ENCODE results near the gene NOD2. TPM values are rescaled to one million over a fixed set of nuclear protein-coding genes. Genes with fewer than 3 reads are reported as not detected.

Gene NOD2
- total RNA-seq, 6 donors from 2014 or later, result 8.5 to 27.2 (median 11.2) TPM

- Histone ChIP-seq H3K27ac (peak within 1 kb of the TSS; percentile 58 to 88 (median 83)), H3K9me3 (no peaks in the 10 kb centered on the region), H3K4me1 (peaks cover 8 to 49% (median 12%) of the 10 kb centered on the region in 4 donors), H3K27me3 (no peaks in the 10 kb centered on the region), H3K36me3 (no peaks in the 10 kb centered on the region), H3K4me3 (peak within 1 kb of the TSS in 3 of 4 donors; percentile 36 to 49 (median 41))
- TF ChIP-seq POLR2A (IDR thresholded peaks at IDR 0.05) (peak in 2 of 4 donors; percentile 37 to 66), CTCF (IDR thresholded peaks at IDR 0.05) (no peak), EP300 (IDR thresholded peaks at IDR 0.05) (no peak), POLR2AphosphoS5 (IDR thresholded peaks at IDR 0.05) (peak; percentile 23 to 62)
- peak; percentile 29 to 76 for DNase-seq
- WGBS, 2 donors, result 68 to 77% methylated on average over 10 to 16 of the region's 16 CpGs
- ATAC-seq (ENCODE audit: low FRiP score in 2 of 2), result peak; percentile 28 to 75
Observed at GRCh38 chr16:50681021-50681885, 12.2 kb upstream of the NOD2 start, which contains the start of gene SNX20. Gene SNX20, minus strand, starts transcription at chr16:50681312. Its CDS starts 3,786 bp downstream, at chr16:50677526.

- WGBS, 2 donors, result 58 to 70% methylated on average over 8 to 13 of the region's 14 CpGs
- ATAC-seq (ENCODE audit: low FRiP score in 2 of 2), result peak; percentile 16 to 60
Observed at GRCh38 chr16:50683689-50684374, 9.6 kb upstream of the NOD2 start.

GRCh38 chr16:50684823-50685461 lies 8.5 kb upstream of the NOD2 start:
- H3K4me1 ChIP-seq, result peaks cover 9 to 33% (median 14%) of the 10 kb centered on the region in 4 donors
- no peak overlapping the region for H3K4me3 ChIP-seq
- peak overlapping the region; percentile 36 to 77 (median 56) for H3K27ac ChIP-seq
- no peaks in the 10 kb centered on the region for H3K27me3 ChIP-seq
- no peaks in the 10 kb centered on the region for H3K36me3 ChIP-seq
- peak in 1 of 2 donors; percentile 59 for ATAC-seq (ENCODE audit: low FRiP score in 2 of 2)
- WGBS, 2 donors, result 67 to 72% methylated on average over 11 of the region's 11 CpGs
- no peaks in the 10 kb centered on the region for H3K9me3 ChIP-seq
- no peak for DNase-seq
- TF ChIP-seq EP300 (IDR thresholded peaks at IDR 0.05), result no peak
- no peak for TF ChIP-seq POLR2AphosphoS5 (IDR thresholded peaks at IDR 0.05)
- TF ChIP-seq CTCF (IDR thresholded peaks at IDR 0.05), result no peak
- no peak for TF ChIP-seq POLR2A (IDR thresholded peaks at IDR 0.05)

More at GRCh38 chr16:50683689-50684374, 9.6 kb upstream of the NOD2 start:
- Histone ChIP-seq H3K4me1 (peaks cover 12 to 42% (median 13%) of the 10 kb centered on the region in 4 donors), H3K4me3 (no peak overlapping the region), H3K27ac (peak overlapping the region; percentile 32 to 61 (median 44)), H3K27me3 (no peaks in the 10 kb centered on the region), H3K36me3 (no peaks in the 10 kb centered on the region), H3K9me3 (no peaks in the 10 kb centered on the region)
- TF ChIP-seq EP300 (IDR thresholded peaks at IDR 0.05) (no peak), POLR2AphosphoS5 (IDR thresholded peaks at IDR 0.05) (peak in 1 of 2 donors; percentile 9)
- peak in 1 of 2 donors; percentile 68 for DNase-seq

DNA sequence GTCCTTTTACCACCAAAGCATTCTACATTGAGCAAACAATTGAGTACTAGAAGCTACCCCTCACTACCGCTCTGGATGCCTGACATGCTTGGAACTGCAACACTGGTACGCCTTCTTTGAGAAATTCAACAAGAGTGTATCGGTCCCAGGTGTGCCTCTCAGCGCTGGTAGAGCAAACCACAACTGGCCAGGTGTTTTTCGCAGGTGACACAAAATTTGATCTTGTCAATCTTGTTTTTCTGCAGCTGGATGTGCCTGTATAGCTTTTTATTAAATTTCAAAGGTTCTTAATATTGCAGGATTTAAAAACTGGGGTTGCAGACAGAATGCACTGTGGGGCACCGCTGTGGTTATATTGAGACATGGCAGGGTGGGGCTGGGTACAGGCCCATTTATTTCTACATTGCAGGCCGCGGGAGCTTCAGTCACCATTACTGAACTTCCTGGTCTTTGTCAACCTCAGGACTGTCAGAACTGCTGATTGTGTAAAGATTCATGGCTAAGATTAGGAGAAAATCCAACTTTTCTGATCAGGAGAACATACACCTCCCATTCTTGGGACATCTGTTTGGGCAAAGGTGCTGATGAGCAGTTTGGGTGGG lies 7.8 kb upstream of the NOD2 start:
- 73 to 78% methylated on average over 8 of the region's 8 CpGs for WGBS, 2 donors
- ATAC-seq (ENCODE audit: low FRiP score in 2 of 2) (peak; percentile 36 to 70), DNase-seq (peak in 1 of 2 donors; percentile 70)
- no peaks in the 10 kb centered on the region for H3K27me3 ChIP-seq
- H3K27ac ChIP-seq, result peak overlapping the region; percentile 30 to 77 (median 62)
- no peaks in the 10 kb centered on the region for H3K9me3 ChIP-seq
- H3K4me1 ChIP-seq, result peaks cover 9 to 29% (median 14%) of the 10 kb centered on the region in 4 donors
- H3K36me3 ChIP-seq, result no peaks in the 10 kb centered on the region
- TF ChIP-seq POLR2AphosphoS5 (IDR thresholded peaks at IDR 0.05), result no peak
- H3K4me3 ChIP-seq, result no peak overlapping the region

GRCh38 chr16:50688083-50688482 lies 5.3 kb upstream of the NOD2 start:
- Histone ChIP-seq H3K27me3 (no peaks in the 10 kb centered on the region), H3K9me3 (no peaks in the 10 kb centered on the region), H3K4me1 (peaks cover 9 to 33% (median 14%) of the 10 kb centered on the region in 4 donors), H3K36me3 (no peaks in the 10 kb centered on the region), H3K4me3 (no peak overlapping the region), H3K27ac (peak overlapping the region in 2 of 4 donors; percentile 56 to 70)
- ATAC-seq (ENCODE audit: low FRiP score in 2 of 2) (no peak), DNase-seq (no peak)
- WGBS, 2 donors, result 48 to 63% methylated on average over 4 to 12 of the region's 12 CpGs
- TF ChIP-seq POLR2A (IDR thresholded peaks at IDR 0.05), result no peak
- TF ChIP-seq CTCF (IDR thresholded peaks at IDR 0.05), result no peak
- TF ChIP-seq POLR2AphosphoS5 (IDR thresholded peaks at IDR 0.05), result no peak

All from upper lobe of left lung (tissue), 6 donors.